SJCRH30 (cell line): ENCODE measurements around the gene LRRC8C. TPM values are rescaled to one million over a fixed set of nuclear protein-coding genes. Genes with fewer than 3 reads are reported as not detected.

Source experiments
- DNase-seq, 2 experiments: peaks; one replicate each; pipeline ENCODE4 v3.0.0-alpha.2; 2015 to 2020
- H3K27ac ChIP-seq: fragments of 250-450 bp; sonication (Bioruptor Pico); 2 replicates; pipeline ENCODE4 v1.5.1; 2020; ENCODE audit warnings: mild to moderate bottlenecking, moderate library complexity
- H3K27me3 ChIP-seq: fragments of 250-450 bp; sonication (Bioruptor Pico); 2 replicates; pipeline ENCODE4 v1.5.1; 2020; ENCODE audit warnings: mild to moderate bottlenecking, moderate library complexity
- H3K36me3 ChIP-seq: fragments of 250-450 bp; sonication (Bioruptor Pico); 2 replicates; pipeline ENCODE4 v1.5.1; 2020; ENCODE audit warnings: mild to moderate bottlenecking, moderate library complexity
- H3K4me1 ChIP-seq: fragments of 250-450 bp; sonication (Bioruptor Pico); 2 replicates; pipeline ENCODE4 v1.5.1; 2020; ENCODE audit warnings: mild to moderate bottlenecking, moderate library complexity
- H3K4me3 ChIP-seq: fragments of 250-450 bp; sonication (Bioruptor Pico); 2 replicates; pipeline ENCODE4 v1.5.1; 2020; ENCODE audit warnings: mild to moderate bottlenecking, moderate library complexity
- H3K9me3 ChIP-seq: fragments of 250-450 bp; sonication (Bioruptor Pico); replicated peaks from 2 replicates; pipeline ENCODE4 v1.5.1; 2020; ENCODE audit warnings: mild to moderate bottlenecking, moderate library complexity
- total RNA-seq: library from RNA; depleted of rRNA; stranded (reverse); fragments of >200 nt; shearing (Covaris generic); gene quantifications from 2 replicates; pipeline ENCODE4 v1.2.3, GENCODE V29; 2014

Gene LRRC8C
- total RNA-seq, 1 experiment from 2014 or later, result 3.6 TPM

- Histone ChIP-seq H3K36me3 (no peaks in the 10 kb centered on the region), H3K27me3 (no peaks in the 10 kb centered on the region), H3K27ac (no peak overlapping the region), H3K4me3 (no peak overlapping the region), H3K9me3 (no peaks in the 10 kb centered on the region), H3K4me1 (peaks cover 9% of the 10 kb centered on the region)
- no peak for DNase-seq
Observed at GRCh38 chr1:89603651-89604413, 29.1 kb upstream of the LRRC8C start.

GRCh38 chr1:89604414-89604735 lies 28.5 kb upstream of the LRRC8C start:
- no peak overlapping the region for H3K4me3 ChIP-seq
- H3K4me1 ChIP-seq, result peaks cover 9% of the 10 kb centered on the region
- H3K9me3 ChIP-seq, result no peaks in the 10 kb centered on the region
- no peak overlapping the region for H3K27ac ChIP-seq
- DNase-seq, result no peak
- H3K27me3 ChIP-seq, result no peaks in the 10 kb centered on the region
- no peaks in the 10 kb centered on the region for H3K36me3 ChIP-seq

GRCh38 chr1:89605692-89606091 lies 27.2 kb upstream of the LRRC8C start:
- no peaks in the 10 kb centered on the region for H3K27me3 ChIP-seq
- H3K9me3 ChIP-seq, result no peaks in the 10 kb centered on the region
- no peaks in the 10 kb centered on the region for H3K36me3 ChIP-seq
- no peak overlapping the region for H3K27ac ChIP-seq
- peaks cover 9% of the 10 kb centered on the region for H3K4me1 ChIP-seq
- no peak overlapping the region for H3K4me3 ChIP-seq
- peak; percentile 72 to 75 for DNase-seq

GRCh38 chr1:89606227-89606980 lies 26.5 kb upstream of the LRRC8C start:
- no peaks in the 10 kb centered on the region for H3K27me3 ChIP-seq
- DNase-seq, result no peak
- peaks cover 9% of the 10 kb centered on the region for H3K4me1 ChIP-seq
- H3K27ac ChIP-seq, result no peak overlapping the region
- H3K9me3 ChIP-seq, result no peaks in the 10 kb centered on the region
- no peaks in the 10 kb centered on the region for H3K36me3 ChIP-seq
- no peak overlapping the region for H3K4me3 ChIP-seq

- H3K4me3 ChIP-seq, result no peak overlapping the region
- no peaks in the 10 kb centered on the region for H3K27me3 ChIP-seq
- no peak overlapping the region for H3K27ac ChIP-seq
- H3K9me3 ChIP-seq, result no peaks in the 10 kb centered on the region
- no peaks in the 10 kb centered on the region for H3K36me3 ChIP-seq
- no peak for DNase-seq
- H3K4me1 ChIP-seq, result peaks cover 9% of the 10 kb centered on the region
Observed at GRCh38 chr1:89607156-89607555, 25.8 kb upstream of the LRRC8C start.

GRCh38 chr1:89607586-89608318 lies 25.2 kb upstream of the LRRC8C start:
- Histone ChIP-seq H3K27ac (no peak overlapping the region), H3K36me3 (no peaks in the 10 kb centered on the region), H3K4me3 (no peak overlapping the region), H3K4me1 (peaks cover 9% of the 10 kb centered on the region), H3K9me3 (no peaks in the 10 kb centered on the region), H3K27me3 (no peaks in the 10 kb centered on the region)
- no peak for DNase-seq

- H3K27ac ChIP-seq, result no peak overlapping the region
- no peaks in the 10 kb centered on the region for H3K9me3 ChIP-seq
- H3K36me3 ChIP-seq, result no peaks in the 10 kb centered on the region
- no peak for DNase-seq
- H3K4me3 ChIP-seq, result no peak overlapping the region
- peaks cover 9% of the 10 kb centered on the region for H3K4me1 ChIP-seq
- H3K27me3 ChIP-seq, result no peaks in the 10 kb centered on the region
Observed at GRCh38 chr1:89608319-89608983, 24.5 kb upstream of the LRRC8C start.

GRCh38 chr1:89608984-89609725 lies 23.8 kb upstream of the LRRC8C start:
- Histone ChIP-seq H3K36me3 (no peaks in the 10 kb centered on the region), H3K4me1 (peaks cover 9% of the 10 kb centered on the region), H3K27me3 (no peaks in the 10 kb centered on the region), H3K9me3 (no peaks in the 10 kb centered on the region), H3K27ac (no peak overlapping the region), H3K4me3 (no peak overlapping the region)
- no peak for DNase-seq

GRCh38 chr1:89609781-89610456 lies 23.0 kb upstream of the LRRC8C start:
- Histone ChIP-seq H3K27ac (no peak overlapping the region), H3K4me1 (peaks cover 9% of the 10 kb centered on the region), H3K36me3 (no peaks in the 10 kb centered on the region), H3K9me3 (no peaks in the 10 kb centered on the region), H3K4me3 (no peak overlapping the region), H3K27me3 (no peaks in the 10 kb centered on the region)
- DNase-seq, result no peak

- Histone ChIP-seq H3K27ac (no peak overlapping the region), H3K4me1 (peaks cover 7% of the 10 kb centered on the region), H3K27me3 (no peaks in the 10 kb centered on the region), H3K36me3 (no peaks in the 10 kb centered on the region), H3K9me3 (no peaks in the 10 kb centered on the region), H3K4me3 (no peak overlapping the region)
- DNase-seq, result no peak
Observed at GRCh38 chr1:89610457-89611011, 22.4 kb upstream of the LRRC8C start.

GRCh38 chr1:89611721-89612120 lies 21.2 kb upstream of the LRRC8C start:
- H3K4me3 ChIP-seq, result no peak overlapping the region
- no peaks in the 10 kb centered on the region for H3K9me3 ChIP-seq
- no peaks in the 10 kb centered on the region for H3K36me3 ChIP-seq
- no peak overlapping the region for H3K27ac ChIP-seq
- no peaks in the 10 kb centered on the region for H3K27me3 ChIP-seq
- no peak for DNase-seq
- H3K4me1 ChIP-seq, result no peaks in the 10 kb centered on the region

GRCh38 chr1:89613928-89614327 lies 19.0 kb upstream of the LRRC8C start:
- Histone ChIP-seq H3K27me3 (no peaks in the 10 kb centered on the region), H3K27ac (no peak overlapping the region), H3K9me3 (no peaks in the 10 kb centered on the region; the same call in 1 of the 2 replicates), H3K36me3 (no peaks in the 10 kb centered on the region), H3K4me1 (no peaks in the 10 kb centered on the region), H3K4me3 (no peak overlapping the region)
- no peak for DNase-seq

- Histone ChIP-seq H3K27me3 (no peaks in the 10 kb centered on the region), H3K36me3 (no peaks in the 10 kb centered on the region), H3K4me3 (no peak overlapping the region), H3K9me3 (no peaks in the 10 kb centered on the region; the same call in 1 of the 2 replicates), H3K4me1 (no peaks in the 10 kb centered on the region), H3K27ac (no peak overlapping the region)
- DNase-seq, result peak in 1 of 2 experiments; percentile 19
Observed at GRCh38 chr1:89615676-89616598, 17.0 kb upstream of the LRRC8C start.
